NCI-H748 (cell line): ENCODE data around the gene ANKFN1.
"Not testable (repeated sequence)": the region's sequence is repeated elsewhere in the genome, so short reads cannot be mapped to it uniquely, and the experiment has no call there.

Source experiments
- DNase-seq: peaks from one replicate; lab custom pipeline; 2025; ENCODE audit not compliant: unreplicated experiment; lab: John Stamatoyannopoulos, UW

ANKFN1 gene

GRCh38 chr17:56269556-56270389, 116.5 kb downstream of the ANKFN1 start:
- DNase-seq = no peak

- peak; percentile 3 for DNase-seq
These were observed 121.2 kb downstream of the ANKFN1 start for GRCh38 chr17:56274491-56274890.

GRCh38 chr17:56284482-56284881, 131.2 kb downstream of the ANKFN1 start:
- DNase-seq = no peak

- DNase-seq = not testable (repeated sequence)
These were observed 135.5 kb downstream of the ANKFN1 start for GRCh38 chr17:56288786-56289185.

GRCh38 chr17:56289321-56289720, 136.0 kb downstream of the ANKFN1 start:
- no peak for DNase-seq

GRCh38 chr17:56290101-56290801, 137.0 kb downstream of the ANKFN1 start:
- no peak for DNase-seq

- no peak for DNase-seq
These were observed 137.5 kb downstream of the ANKFN1 start for GRCh38 chr17:56290802-56291118.

GRCh38 chr17:56291226-56291805, 138.0 kb downstream of the ANKFN1 start:
- DNase-seq = no peak

- DNase-seq = no peak
These were observed 138.7 kb downstream of the ANKFN1 start for GRCh38 chr17:56292010-56292409.

- no peak for DNase-seq
These were observed 139.3 kb downstream of the ANKFN1 start for GRCh38 chr17:56292578-56292977.

GRCh38 chr17:56297184-56297583, 143.9 kb downstream of the ANKFN1 start:
- DNase-seq = no peak

- DNase-seq = no peak
These were observed 145.6 kb downstream of the ANKFN1 start for GRCh38 chr17:56298846-56299245.

GRCh38 chr17:56300144-56300543, 146.9 kb downstream of the ANKFN1 start:
- no peak for DNase-seq

GRCh38 chr17:56305007-56305406, 151.7 kb downstream of the ANKFN1 start:
- no peak for DNase-seq

- DNase-seq = no peak
These were observed 156.6 kb downstream of the ANKFN1 start for GRCh38 chr17:56309897-56310296.

- no peak for DNase-seq
These were observed 157.5 kb downstream of the ANKFN1 start for GRCh38 chr17:56310782-56311181.

GRCh38 chr17:56313201-56313600, 159.9 kb downstream of the ANKFN1 start:
- no peak for DNase-seq

GRCh38 chr17:56314026-56314425, 160.8 kb downstream of the ANKFN1 start:
- DNase-seq = no peak

- no peak for DNase-seq
These were observed 161.8 kb downstream of the ANKFN1 start for GRCh38 chr17:56314984-56315602.

- no peak for DNase-seq
These were observed 163.3 kb downstream of the ANKFN1 start for GRCh38 chr17:56316604-56317003.

- DNase-seq = no peak
These were observed 164.3 kb downstream of the ANKFN1 start for GRCh38 chr17:56317351-56318208.
